Renal cortical epithelial cell (primary cell): Measurements from ENCODE around the gene GAGE10. TPM values are rescaled to one million over a fixed set of nuclear protein-coding genes. Genes with fewer than 3 reads are reported as not detected.
"Not testable (repeated sequence)": the region's sequence is repeated elsewhere in the genome, so short reads cannot be mapped to it uniquely, and the experiment has no call there.

Source experiments
- DNase-seq: peaks from one replicate; pipeline ENCODE4 v3.0.0-alpha.2; 2011; ENCODE audit warnings: low read depth
- total RNA-seq: library from RNA; depleted of rRNA; stranded (reverse); fragments of >200 nt; gene quantifications from 2 replicates; pipeline ENCODE4 v1.2.3, GENCODE V29; 2014

GAGE10 gene
- total RNA-seq, 1 donor from 2014 or later = not detected

DNA sequence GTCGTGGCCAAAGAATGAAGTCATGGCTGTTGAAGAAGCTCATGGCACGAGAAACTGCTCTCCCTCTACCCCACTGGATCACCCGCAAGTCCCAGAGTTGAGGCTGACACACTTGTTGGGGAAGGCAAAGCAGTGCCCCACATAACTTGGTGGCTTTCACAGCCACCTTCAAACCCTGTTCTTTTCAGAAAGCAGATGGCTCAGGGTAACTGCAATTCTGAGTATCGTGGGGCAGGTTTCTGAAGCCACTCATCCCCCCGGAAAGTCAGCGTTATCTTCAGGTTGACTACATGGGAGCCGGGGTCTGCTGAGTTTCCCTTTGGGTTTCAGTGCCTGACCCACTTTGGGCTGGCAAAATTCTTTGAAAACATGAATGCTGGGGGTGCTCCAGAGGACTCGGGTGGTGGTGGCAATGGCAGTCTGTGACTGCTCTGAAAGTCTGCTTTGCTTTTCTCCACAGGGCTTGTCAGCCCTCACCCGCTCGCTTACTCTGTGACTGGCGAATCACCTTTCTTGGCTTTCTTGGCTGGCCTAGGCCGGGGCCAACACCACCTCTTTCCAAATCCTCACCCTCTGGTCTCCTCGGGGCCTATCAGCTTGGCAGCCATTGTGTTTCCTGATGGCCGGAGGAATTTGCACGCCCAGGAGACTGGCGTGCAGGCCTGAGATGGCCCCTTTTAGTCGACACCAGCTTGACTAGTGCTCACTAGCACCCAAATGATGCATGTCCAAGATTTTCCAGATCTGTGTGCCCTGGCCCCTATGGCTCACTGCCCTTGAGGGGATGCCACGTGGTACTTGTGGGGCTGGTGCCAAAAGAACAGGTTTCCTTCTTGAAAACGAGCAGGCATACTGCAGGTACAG is 26.5 kb upstream of the GAGE10 start:
- DNase-seq = no peak

GRCh38 chrX:49277535-49277830 is 26.0 kb upstream of the GAGE10 start:
- no peak for DNase-seq

GRCh38 chrX:49278081-49278480 is 25.4 kb upstream of the GAGE10 start:
- no peak for DNase-seq

GRCh38 chrX:49282647-49283011 is 20.8 kb upstream of the GAGE10 start:
- DNase-seq = no peak

GRCh38 chrX:49284212-49284611 is 19.2 kb upstream of the GAGE10 start:
- DNase-seq = no peak

GRCh38 chrX:49286136-49286535 is 17.3 kb upstream of the GAGE10 start:
- DNase-seq = no peak

GRCh38 chrX:49286581-49286980 is 16.9 kb upstream of the GAGE10 start:
- no peak for DNase-seq

DNA sequence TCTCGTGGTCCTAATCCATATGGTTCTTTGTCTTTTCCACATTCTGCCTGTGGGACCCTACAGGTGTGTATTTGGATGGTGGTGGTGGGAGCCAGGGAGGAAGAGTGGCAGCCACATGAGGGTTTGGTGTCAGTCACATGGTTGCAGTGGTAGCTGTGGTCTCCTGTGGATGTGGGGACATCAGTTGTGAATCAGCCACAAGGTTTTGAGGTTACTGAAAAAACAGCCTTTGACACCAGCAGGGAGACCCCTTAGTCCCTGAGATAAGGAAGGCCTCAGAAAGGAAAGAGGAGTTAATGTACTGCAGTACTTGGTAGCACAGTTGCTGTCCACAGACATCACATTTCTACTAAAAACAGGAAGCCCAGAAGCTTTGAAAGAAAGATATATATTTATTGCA is 15.8 kb upstream of the GAGE10 start:
- no peak for DNase-seq

DNA sequence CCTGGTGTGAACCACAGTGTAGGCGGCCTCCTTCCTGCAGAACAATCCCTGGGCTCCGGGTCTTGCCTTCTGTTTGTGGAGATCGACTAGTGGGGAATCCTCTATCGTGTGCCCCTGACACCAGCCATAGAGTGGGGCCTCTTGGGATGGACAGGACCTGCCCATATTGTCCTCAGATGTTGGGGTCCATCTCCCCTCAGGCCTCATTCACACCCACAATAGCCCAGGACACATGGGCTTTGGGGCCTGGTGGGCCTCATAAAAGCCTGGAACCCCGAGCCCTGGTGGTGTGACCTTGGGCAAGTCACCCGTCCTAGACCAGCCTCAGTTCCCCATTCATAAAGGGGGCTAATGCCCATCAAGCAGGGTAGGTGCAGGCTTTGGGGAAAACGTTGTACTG is 13.2 kb upstream of the GAGE10 start:
- no peak for DNase-seq

DNA sequence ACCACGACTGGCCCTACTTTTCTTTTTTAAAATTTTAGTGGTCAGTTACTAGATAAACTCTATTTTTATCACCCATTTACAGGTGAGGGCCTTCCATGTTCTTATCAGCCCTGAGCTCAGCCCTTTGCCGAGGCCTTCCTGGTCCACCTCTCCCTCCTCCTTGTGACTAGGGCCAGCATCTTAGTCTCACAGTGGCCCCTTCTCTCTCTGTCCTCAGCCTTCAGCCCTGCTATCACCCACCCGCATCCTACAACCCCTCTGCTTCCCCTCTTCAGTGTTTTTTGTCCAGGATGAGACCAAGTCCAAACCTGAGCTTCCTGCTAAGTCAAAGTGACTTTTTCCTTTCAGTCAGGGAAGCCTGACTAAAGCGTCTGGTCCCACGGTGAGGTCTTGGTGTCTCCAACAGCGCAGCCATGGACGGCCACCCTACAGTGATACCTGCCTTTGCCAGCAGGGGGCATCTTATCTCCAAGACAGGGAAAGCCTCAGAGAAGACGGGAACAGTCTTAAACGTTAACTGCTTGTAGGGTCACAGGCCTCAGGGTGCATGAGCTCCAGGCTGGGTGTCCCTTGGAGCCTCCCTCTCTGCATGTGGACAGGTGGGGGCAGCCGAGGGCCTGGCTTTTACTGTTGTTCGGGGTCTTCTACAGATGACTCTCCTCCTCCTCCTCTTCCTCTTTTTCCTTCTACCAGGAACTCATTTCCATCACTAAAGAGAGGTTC is 11.7 kb upstream of the GAGE10 start:
- DNase-seq = peak; percentile 30

GRCh38 chrX:49292400-49293362 is 10.8 kb upstream of the GAGE10 start:
- no peak for DNase-seq

GRCh38 chrX:49299293-49299692 is 4.2 kb upstream of the GAGE10 start:
- DNase-seq = not testable (repeated sequence)

- no peak for DNase-seq
Observed at GRCh38 chrX:49300703-49301102, 2.7 kb upstream of the GAGE10 start.

DNA sequence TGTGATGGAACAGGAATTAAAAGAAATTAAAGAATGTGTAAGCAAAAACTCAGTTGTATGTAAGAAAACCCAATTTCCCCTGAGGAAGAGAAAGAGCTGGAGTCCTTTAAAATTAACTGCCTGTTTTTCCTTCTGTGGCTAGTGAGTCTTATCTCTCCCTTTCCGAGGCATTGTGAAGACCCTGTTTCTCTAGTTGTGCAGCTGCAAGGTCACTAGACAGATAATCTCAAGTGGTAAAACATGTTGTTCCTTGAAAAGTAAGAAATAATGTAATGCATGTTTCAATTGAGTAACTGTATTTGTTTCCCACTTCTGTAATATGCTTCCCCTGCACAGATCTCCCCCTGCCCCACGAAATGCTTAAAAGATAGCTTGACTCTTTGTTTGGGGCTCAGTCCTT is 4.3 kb downstream of the GAGE10 start:
- DNase-seq = not testable (repeated sequence)

DNA sequence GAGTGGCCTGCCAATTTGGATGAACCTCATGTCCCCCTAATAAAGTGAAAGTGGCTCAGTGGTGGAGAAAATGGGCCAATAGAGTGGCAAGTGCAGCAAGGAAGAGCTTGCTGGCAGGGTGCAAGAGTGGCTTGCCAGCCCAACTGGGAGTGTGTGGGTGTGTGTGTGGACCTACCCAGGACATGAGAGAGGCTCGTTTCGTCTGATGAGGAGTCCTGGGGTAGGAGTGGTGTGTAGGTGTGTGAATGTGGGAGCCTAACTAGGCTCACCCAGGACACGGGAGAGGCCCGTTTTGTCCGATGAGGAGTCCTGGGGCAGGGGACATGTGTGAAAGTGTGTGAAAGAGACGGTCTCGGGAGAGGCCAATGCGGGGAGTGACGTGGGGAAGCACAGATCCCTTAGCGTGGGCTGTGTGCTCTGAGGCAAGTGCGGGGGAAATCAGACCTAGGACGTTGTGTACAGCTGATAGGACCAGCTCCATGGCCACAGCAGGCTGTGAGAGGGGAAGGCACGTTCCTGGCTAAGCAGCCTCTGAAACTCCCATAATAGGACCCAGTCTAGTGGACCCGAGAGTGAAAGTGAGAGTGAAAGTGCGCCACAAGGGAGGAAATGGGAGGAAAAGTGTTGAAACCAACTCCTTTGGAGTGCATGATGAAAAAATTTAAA is 5.3 kb downstream of the GAGE10 start:
- DNase-seq = no peak

DNA sequence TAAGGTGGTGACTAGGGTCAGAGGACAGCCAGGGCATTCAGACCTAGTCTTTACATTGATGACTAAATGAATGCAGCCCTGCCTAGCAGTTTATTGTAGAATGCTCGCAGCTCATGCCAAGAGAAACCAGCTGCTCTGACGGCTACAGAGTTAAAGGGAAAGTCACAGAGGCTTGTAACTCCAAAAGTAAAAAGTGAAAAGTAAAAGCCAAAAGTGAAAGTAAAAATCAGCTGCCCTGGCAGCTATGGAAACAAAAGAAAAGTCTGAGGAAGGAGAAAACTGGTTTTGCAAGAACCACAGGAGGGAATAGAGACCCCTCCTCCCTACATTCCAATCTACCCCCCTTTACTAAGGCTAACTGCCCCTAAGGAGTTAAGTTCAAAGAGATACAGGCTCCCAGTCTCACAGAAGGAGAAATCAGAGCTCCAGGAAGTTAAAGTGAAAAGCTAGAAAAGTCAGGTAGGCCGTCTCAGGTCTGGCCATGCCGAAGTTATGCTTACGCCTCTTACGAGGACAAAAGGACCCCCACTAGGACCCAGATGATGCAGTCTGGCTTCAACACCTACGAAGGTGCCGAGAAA is 6.0 kb downstream of the GAGE10 start:
- peak; percentile 18 for DNase-seq

DNA sequence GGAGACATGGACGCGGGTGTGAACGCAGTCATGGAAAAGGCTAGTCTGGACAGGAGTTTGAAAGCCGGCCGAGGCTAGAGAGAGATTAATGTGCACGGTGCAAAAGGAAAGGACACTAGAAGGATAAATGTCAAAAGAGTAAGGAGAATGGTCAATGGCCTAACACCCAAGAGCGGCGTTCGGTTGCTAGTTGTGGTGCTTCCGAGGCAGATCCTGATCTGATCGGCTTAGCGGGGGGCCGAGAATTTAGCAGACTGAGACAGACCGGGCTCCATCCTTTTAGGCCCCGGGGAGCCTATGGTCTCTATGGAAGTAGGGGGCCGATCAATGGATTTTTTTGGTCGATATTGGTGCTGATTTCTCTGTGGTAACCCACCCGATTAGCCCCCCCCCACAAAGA is 6.9 kb downstream of the GAGE10 start:
- DNase-seq = no peak

GRCh38 chrX:49312176-49312575 is 8.7 kb downstream of the GAGE10 start:
- DNase-seq = no peak

GRCh38 chrX:49316085-49316484 is 12.6 kb downstream of the GAGE10 start:
- DNase-seq = no peak

DNA sequence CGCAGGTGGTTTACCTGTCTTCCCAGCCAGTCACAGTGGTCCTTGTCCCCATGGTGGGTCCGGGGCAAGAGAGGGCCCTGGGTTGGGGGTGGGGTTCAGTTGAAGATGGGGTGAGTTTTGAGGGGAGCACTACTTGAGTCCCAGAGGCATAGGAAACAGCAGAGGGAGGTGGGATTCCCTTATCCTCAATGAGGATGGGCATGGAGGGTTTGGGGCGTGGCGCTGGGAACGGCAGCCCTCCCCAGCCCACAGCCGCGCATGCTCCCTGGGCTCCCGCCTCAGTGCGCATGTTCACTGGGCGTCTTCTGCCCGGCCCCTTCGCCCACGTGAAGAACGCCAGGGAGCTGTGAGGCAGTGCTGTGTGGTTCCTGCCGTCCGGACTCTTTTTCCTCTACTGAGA is 18.3 kb downstream of the GAGE10 start, which contains the start of gene GAGE12J:
Gene GAGE12J (plus strand): TSS at position 301 of the 400 bp plus-strand sequence. CDS start 1,157 bp downstream, outside the sequence.
- not testable (repeated sequence) for DNase-seq

DNA sequence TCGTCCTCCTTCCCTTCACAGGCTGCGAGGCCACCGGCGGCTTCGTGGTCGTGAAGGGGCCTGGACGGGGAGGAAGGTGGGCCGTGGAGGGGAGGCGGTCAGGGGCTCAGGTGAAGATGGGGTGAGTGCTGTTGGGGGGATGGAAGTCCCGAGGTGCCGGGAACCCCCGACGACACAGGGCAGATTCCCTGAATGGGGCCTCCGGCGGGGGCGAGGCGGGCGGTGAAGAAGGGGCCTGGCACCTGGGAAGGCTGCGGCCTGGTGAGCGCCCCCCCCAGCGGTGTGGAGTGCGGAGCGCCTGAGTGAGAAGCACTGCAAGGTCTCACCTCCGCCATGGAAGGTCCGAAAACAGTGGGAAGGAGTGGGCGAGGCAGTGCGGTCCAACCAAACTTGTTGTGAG is 18.8 kb downstream of the GAGE10 start:
- DNase-seq = not testable (repeated sequence)
